ENCODE data around the gene RTTN. TPM values are rescaled to one million over a fixed set of nuclear protein-coding genes. Genes with fewer than 3 reads are reported as not detected.

RTTN gene
- total RNA-seq, 1 donor from 2014 or later = 15.8 TPM

DNA sequence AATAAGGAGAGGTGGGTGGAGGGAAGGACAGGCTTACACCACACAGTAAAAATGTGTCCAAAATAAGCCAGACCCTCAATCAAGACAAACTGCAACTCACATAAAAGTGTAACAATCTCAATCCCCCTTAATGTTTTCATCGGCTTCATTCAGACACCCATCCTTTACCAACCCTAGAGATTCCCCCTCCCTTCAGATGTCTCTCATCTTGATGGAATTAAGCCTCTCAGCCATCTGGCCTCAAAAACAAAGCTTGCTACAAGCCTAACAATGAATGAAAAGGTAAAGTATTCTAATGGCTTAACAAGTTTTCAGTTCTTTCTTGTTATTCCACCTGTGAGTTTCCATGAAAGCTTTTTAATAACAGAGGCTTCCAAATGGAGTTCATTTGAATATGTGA lies 5.2 kb downstream of the RTTN start:
- peaks cover 9% of the 10 kb centered on the region for H3K4me1 Mint-ChIP-seq (ENCODE audit: unreplicated experiment)
- H3K36me3 Mint-ChIP-seq (ENCODE audit: low read depth, unreplicated experiment) = no peaks in the 10 kb centered on the region
- no peaks in the 10 kb centered on the region for H3K27me3 Mint-ChIP-seq (ENCODE audit: unreplicated experiment)
- TF ChIP-seq, protein P1, sequence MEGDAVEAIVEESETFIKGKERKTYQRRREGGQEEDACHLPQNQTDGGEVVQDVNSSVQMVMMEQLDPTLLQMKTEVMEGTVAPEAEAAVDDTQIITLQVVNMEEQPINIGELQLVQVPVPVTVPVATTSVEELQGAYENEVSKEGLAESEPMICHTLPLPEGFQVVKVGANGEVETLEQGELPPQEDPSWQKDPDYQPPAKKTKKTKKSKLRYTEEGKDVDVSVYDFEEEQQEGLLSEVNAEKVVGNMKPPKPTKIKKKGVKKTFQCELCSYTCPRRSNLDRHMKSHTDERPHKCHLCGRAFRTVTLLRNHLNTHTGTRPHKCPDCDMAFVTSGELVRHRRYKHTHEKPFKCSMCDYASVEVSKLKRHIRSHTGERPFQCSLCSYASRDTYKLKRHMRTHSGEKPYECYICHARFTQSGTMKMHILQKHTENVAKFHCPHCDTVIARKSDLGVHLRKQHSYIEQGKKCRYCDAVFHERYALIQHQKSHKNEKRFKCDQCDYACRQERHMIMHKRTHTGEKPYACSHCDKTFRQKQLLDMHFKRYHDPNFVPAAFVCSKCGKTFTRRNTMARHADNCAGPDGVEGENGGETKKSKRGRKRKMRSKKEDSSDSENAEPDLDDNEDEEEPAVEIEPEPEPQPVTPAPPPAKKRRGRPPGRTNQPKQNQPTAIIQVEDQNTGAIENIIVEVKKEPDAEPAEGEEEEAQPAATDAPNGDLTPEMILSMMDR (IDR thresholded peaks at IDR 0.05; ENCODE audit: unreplicated experiment) = no peak
- no peak overlapping the region for H3K27ac Mint-ChIP-seq (ENCODE audit: unreplicated experiment)
- H3K9me3 Mint-ChIP-seq (ENCODE audit: unreplicated experiment) = no peaks in the 10 kb centered on the region
- no peak for DNase-seq (ENCODE audit: low spot score)
- H3K4me3 Mint-ChIP-seq (ENCODE audit: unreplicated experiment) = no peak overlapping the region

DNA sequence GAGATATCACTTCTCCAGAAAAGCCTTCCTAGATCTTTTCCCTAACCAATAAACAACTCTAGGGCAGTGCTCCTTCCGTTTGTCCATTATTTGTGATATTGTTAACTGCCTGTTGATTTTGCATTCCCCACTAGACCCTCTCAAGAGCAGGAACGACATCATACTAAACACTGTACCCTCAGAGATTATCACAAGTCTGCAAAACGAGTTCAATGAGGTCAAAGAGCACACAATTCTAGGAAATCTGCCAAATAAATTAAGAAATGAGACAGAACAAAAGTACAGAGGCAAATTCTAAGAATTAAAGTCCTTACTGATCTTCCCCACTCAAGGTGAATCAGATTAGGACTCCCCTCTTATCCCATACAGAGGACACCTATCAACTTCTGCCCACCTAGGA lies 7.6 kb downstream of the RTTN start:
- Mint-ChIP-seq H3K4me3 (ENCODE audit: unreplicated experiment) (no peak overlapping the region), H3K9me3 (ENCODE audit: unreplicated experiment) (no peaks in the 10 kb centered on the region), H3K27me3 (ENCODE audit: unreplicated experiment) (no peaks in the 10 kb centered on the region), H3K36me3 (ENCODE audit: low read depth, unreplicated experiment) (no peaks in the 10 kb centered on the region), H3K4me1 (ENCODE audit: unreplicated experiment) (no peaks in the 10 kb centered on the region), H3K27ac (ENCODE audit: unreplicated experiment) (no peak overlapping the region)
- TF ChIP-seq, protein P1 (IDR thresholded peaks at IDR 0.05; ENCODE audit: unreplicated experiment) = no peak
- no peak for DNase-seq (ENCODE audit: low spot score)

DNA sequence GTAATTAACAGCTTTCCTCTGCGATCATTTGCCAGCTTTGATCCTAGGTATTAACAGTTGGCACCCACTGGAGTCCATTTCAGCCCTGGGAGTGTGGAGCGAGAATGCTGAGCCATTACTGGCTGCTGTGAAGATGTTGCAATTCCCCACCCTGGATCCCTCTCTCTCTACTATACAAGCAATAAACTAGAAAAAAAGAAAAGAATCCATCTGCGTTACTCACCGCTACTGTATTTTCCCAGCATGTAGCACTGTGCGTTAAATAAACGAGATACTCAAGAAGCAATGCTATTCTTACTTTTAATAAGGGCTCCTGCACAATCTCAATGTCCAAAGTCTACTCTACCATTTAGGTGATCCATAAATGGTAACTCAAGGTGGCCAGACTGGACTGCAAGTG lies 8.5 kb downstream of the RTTN start:
- Mint-ChIP-seq H3K27me3 (ENCODE audit: unreplicated experiment) (no peaks in the 10 kb centered on the region), H3K4me1 (ENCODE audit: unreplicated experiment) (no peaks in the 10 kb centered on the region), H3K4me3 (ENCODE audit: unreplicated experiment) (no peak overlapping the region), H3K27ac (ENCODE audit: unreplicated experiment) (peak overlapping the region; percentile 24), H3K36me3 (ENCODE audit: low read depth, unreplicated experiment) (no peaks in the 10 kb centered on the region), H3K9me3 (ENCODE audit: unreplicated experiment) (no peaks in the 10 kb centered on the region)
- TF ChIP-seq, protein P1 (IDR thresholded peaks at IDR 0.05; ENCODE audit: unreplicated experiment) = no peak
- no peak for DNase-seq (ENCODE audit: low spot score)

DNA sequence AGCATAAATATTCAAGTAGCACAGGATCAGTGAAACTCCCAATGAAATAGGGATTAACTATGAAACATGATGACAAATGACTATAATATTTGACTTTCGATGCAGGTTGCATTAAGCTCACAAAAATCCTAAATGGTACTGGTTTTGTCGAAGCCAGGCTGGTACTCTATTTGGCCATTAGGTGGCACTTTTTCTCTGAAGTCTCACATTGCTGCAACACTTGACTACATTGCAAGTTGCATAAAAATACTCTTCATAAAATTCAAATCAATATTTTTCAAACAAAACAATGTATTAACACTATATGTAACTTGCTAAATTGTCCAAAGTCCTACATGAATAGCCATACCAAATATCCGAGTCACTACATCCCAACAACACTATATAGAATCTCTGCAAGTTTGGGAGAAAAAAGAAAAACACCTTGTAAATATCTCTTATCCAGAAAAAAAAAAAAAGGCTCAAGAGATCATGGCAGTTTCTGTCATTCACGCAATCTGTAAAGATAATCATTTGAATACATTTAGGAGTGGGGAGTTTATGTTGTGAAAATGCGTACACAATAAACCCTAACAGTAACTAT lies 9.5 kb downstream of the RTTN start:
- Mint-ChIP-seq H3K9me3 (ENCODE audit: unreplicated experiment) (no peaks in the 10 kb centered on the region), H3K36me3 (ENCODE audit: low read depth, unreplicated experiment) (no peaks in the 10 kb centered on the region), H3K27me3 (ENCODE audit: unreplicated experiment) (no peaks in the 10 kb centered on the region), H3K4me3 (ENCODE audit: unreplicated experiment) (no peak overlapping the region), H3K4me1 (ENCODE audit: unreplicated experiment) (no peaks in the 10 kb centered on the region), H3K27ac (ENCODE audit: unreplicated experiment) (no peak overlapping the region)
- TF ChIP-seq, protein P1 (IDR thresholded peaks at IDR 0.05; ENCODE audit: unreplicated experiment) = peak; percentile 66
- DNase-seq (ENCODE audit: low spot score) = peak; percentile 18

DNA sequence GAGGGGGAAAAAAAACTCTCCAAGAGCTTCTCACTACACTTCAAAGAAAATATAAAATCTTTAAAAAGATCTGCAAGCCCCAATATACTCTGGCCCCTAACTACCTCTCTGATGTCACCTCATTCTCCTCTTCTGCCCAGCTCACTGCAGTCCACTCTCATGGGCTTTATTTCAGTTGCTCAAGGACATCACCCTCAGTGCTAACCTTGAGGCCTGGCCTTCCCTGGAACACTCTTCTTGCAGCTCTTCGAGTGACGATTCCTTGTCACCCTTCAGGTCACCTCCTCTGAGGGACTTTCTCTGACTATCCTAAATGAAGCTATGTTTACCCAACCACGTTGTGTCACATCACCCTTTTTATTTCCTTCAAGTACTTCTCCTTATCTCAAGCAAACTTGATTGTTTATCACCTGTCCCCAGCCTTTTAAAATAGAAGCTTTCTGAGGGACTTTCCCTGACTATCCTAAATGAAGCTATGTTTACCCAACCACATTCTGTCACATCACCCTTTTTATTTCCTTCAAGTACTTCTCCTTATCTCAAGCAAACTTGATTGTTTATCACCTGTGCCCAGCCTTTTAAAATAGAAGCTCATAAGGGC lies 10.4 kb downstream of the RTTN start:
- Mint-ChIP-seq H3K4me3 (ENCODE audit: unreplicated experiment) (no peak overlapping the region), H3K4me1 (ENCODE audit: unreplicated experiment) (no peaks in the 10 kb centered on the region), H3K27me3 (ENCODE audit: unreplicated experiment) (no peaks in the 10 kb centered on the region), H3K27ac (ENCODE audit: unreplicated experiment) (no peak overlapping the region), H3K9me3 (ENCODE audit: unreplicated experiment) (no peaks in the 10 kb centered on the region), H3K36me3 (ENCODE audit: low read depth, unreplicated experiment) (no peaks in the 10 kb centered on the region)
- TF ChIP-seq, protein P1 (IDR thresholded peaks at IDR 0.05; ENCODE audit: unreplicated experiment) = no peak
- DNase-seq (ENCODE audit: low spot score) = no peak

All from endothelial cell (in vitro differentiated cells).